Bronchus fibroblast of lung (primary cell): ENCODE data around the gene MED20. TPM values are rescaled to one million over a fixed set of nuclear protein-coding genes. Genes with fewer than 3 reads are reported as not detected.

Source experiments
- total RNA-seq: library from RNA; depleted of rRNA; stranded (reverse); fragments of >200 nt; gene quantifications from 2 replicates; pipeline ENCODE4 v1.2.3, GENCODE V29; 2015

MED20 gene
- total RNA-seq, result 18.0 and 19.8 TPM in 2 replicates

GRCh38 chr6:41920921-41921711, at the start of gene MED20, which contains the start of gene BYSL:
MED20 (minus strand) TSS chr6:41921139; CDS start chr6:41921018, 121 bp downstream.
BYSL (plus strand) TSS chr6:41921499; CDS start chr6:41921563, 64 bp downstream.

GRCh38 chr6:41941280-41942066, 20.5 kb upstream of the MED20 start, which contains the start of gene CCND3:
CCND3 (minus strand) TSS chr6:41941808; CDS start chr6:41941649, 159 bp downstream.

GRCh38 chr6:41895300-41896233, 25.4 kb downstream of the MED20 start, which contains the start of gene USP49:
USP49 (minus strand) TSS chr6:41895375; CDS start chr6:41806983, 88,392 bp downstream.

Other genes starting within 250 kb of the MED20 start
- gene TFEB, start 185.5 kb downstream of the MED20 start, total RNA-seq, result 3.7 and 4.0 TPM in 2 replicates
- gene PGC, start 173.7 kb downstream of the MED20 start, total RNA-seq, result not detected in 2 replicates
- gene FRS3, start 141.2 kb downstream of the MED20 start, total RNA-seq, result 3.3 and 3.4 TPM in 2 replicates
- gene PRICKLE4, start 140.4 kb downstream of the MED20 start, total RNA-seq, result not detected in 2 replicates
- 367 and 380 TPM in 2 replicates for gene TOMM6, start 133.4 kb downstream of the MED20 start, total RNA-seq
- 0.59 and 0.84 TPM in 2 replicates for gene USP49, start 25.8 kb downstream of the MED20 start, total RNA-seq
- 12.5 and 12.9 TPM in 2 replicates for gene BYSL, start 360 bp upstream of the MED20 start, total RNA-seq
- gene CCND3, start 20.7 kb upstream of the MED20 start, total RNA-seq, result 104 and 105 TPM in 2 replicates
- gene TAF8, start 129.4 kb upstream of the MED20 start, total RNA-seq, result 19.5 and 25.0 TPM in 2 replicates
- gene C6orf132, start 221.5 kb upstream of the MED20 start, total RNA-seq, result 5.9 and 6.6 TPM in 2 replicates